HCT116 (cell line): Measurements from ENCODE around the gene RBFOX2. TPM values are rescaled to one million over a fixed set of nuclear protein-coding genes. Genes with fewer than 3 reads are reported as not detected.

Experiments used
- ATAC-seq: fragments of 200-7000 bp; cut with Tn5 transposase; 2 replicates; pipeline ENCODE4 v1.9.1; 2020; ENCODE audit warnings: mild to moderate bottlenecking, moderate library complexity
- BruUV-seq: library from RNA; stranded (reverse); fragments of 400-500 nt; replicated peaks from 2 replicates; lab custom pipeline; 2021; lab: Mats Ljungman, UMichigan
- CTCF ChIA-PET: fragments of 300-600 bp; sonication (Branson Sonifier 250); formaldehyde crosslinking; loops from one replicate; lab custom pipeline; 2021; ENCODE audit warnings: antibody characterized with exemption; lab: Charles Lee
- POLR2A ChIA-PET: fragments of 300-600, 350-600 bp; sonication (Branson Sonifier 250); formaldehyde crosslinking; loops from one replicate; lab custom pipeline; 2021; ENCODE audit warnings: antibody characterized with exemption; lab: Charles Lee
- RAD21 ChIA-PET, 2 experiments: fragments of 300-600 bp; sonication (Branson Sonifier 250); formaldehyde crosslinking; loops; one replicate each; lab custom pipeline; 2023; ENCODE audit warnings: low total read pairs in 2 of 2; ENCODE audit not compliant: uncharacterized antibody in 2 of 2, unreplicated experiment in 2 of 2, low non-redundant PET in 1 of 2; lab: Charles Lee
- DNase-seq: peaks from one replicate; pipeline ENCODE4 v3.0.0-alpha.2; 2010; ENCODE audit warnings: low read depth, low spot score
- H2AFZ ChIP-seq: fragments of 200-600 bp; shearing (Covaris generic), sonication (generic); 2 replicates; pipeline ENCODE4 v1.6.1; 2017; ENCODE audit warnings: low read depth, mixed run types, mixed read lengths, antibody characterized with exemption, low read length; ENCODE audit not compliant: poor library complexity, severe bottlenecking
- H3K27ac ChIP-seq: 2 replicates; pipeline ENCODE4 v1.5.1; 2012; ENCODE audit warnings: low read depth, low read length
- H3K27me3 ChIP-seq: fragments of 200-600 bp; sonication (generic); 2 replicates; pipeline ENCODE4 v1.6.1; 2016; ENCODE audit warnings: mixed run types, low read length, mixed read lengths; ENCODE audit not compliant: insufficient read depth
- H3K36me3 ChIP-seq, 2 experiments: fragments of 200-500 bp in 1 of 2; fragments of 200-600 bp in 1 of 2; sonication (Bioruptor generic) in 1 of 2; sonication (generic) in 1 of 2; 2 replicates each; pipeline versions ENCODE4 v1.5.1 to v1.6.1; 2014 to 2016; ENCODE audit warnings: low read length in 2 of 2, inconsistent platforms in 1 of 2, mixed read lengths in 1 of 2, mixed run types in 1 of 2; ENCODE audit not compliant: insufficient read depth in 2 of 2, control insufficient read depth in 1 of 2
- H3K4me1 ChIP-seq, 2 experiments: fragments of 200-600 bp in 1 of 2; sonication (generic) in 1 of 2; 2 replicates each; pipeline versions ENCODE4 v1.5.1 to v1.6.1; 2012 to 2017; ENCODE audit warnings: low read length in 2 of 2, inconsistent platforms in 1 of 2, mild to moderate bottlenecking in 1 of 2, mixed read lengths in 1 of 2, mixed run types in 1 of 2, moderate library complexity in 1 of 2; ENCODE audit not compliant: insufficient read depth in 2 of 2, control insufficient read depth in 1 of 2
- H3K4me2 ChIP-seq: fragments of 200-600 bp; sonication (generic); 2 replicates; pipeline ENCODE4 v1.6.1; 2017; ENCODE audit warnings: mixed run types, low read length, mixed read lengths
- H3K4me3 ChIP-seq, 2 experiments: fragments of 200-600 bp in 1 of 2; sonication (generic) in 1 of 2; replicated peaks in 1 of 2; 2 replicates each; pipeline ENCODE4 v1.5.1; 2011 to 2016; ENCODE audit warnings: low read length in 2 of 2, control low read depth in 1 of 2, low read depth in 1 of 2, mild to moderate bottlenecking in 1 of 2, mixed read lengths in 1 of 2, mixed run types in 1 of 2
- H3K79me2 ChIP-seq: fragments of 200-600 bp; sonication (generic); 2 replicates; pipeline ENCODE4 v1.6.1; 2017; ENCODE audit warnings: mild to moderate bottlenecking, mixed run types, low read length, moderate library complexity, mixed read lengths; ENCODE audit not compliant: insufficient read depth
- H3K9ac ChIP-seq: fragments of 200-600 bp; sonication (generic); 2 replicates; pipeline ENCODE4 v1.6.1; 2016; ENCODE audit warnings: low read length, mixed read lengths
- H3K9me2 ChIP-seq: fragments of 200-600 bp; sonication (generic), shearing (Covaris generic); 2 replicates; pipeline ENCODE4 v1.6.1; 2017; ENCODE audit warnings: mixed run types, mild to moderate bottlenecking, moderate library complexity; ENCODE audit not compliant: insufficient read depth
- H3K9me3 ChIP-seq, 2 experiments: fragments of 200-500 bp in 1 of 2; fragments of 200-600 bp in 1 of 2; sonication (Bioruptor generic) in 1 of 2; sonication (generic) in 1 of 2; 2 replicates each; pipeline ENCODE4 v1.6.1; 2014 to 2017; ENCODE audit warnings: low read length in 2 of 2, mixed read lengths in 2 of 2, inconsistent platforms in 1 of 2, low read depth in 1 of 2, mild to moderate bottlenecking in 1 of 2, mixed run types in 1 of 2, moderate library complexity in 1 of 2; ENCODE audit not compliant: control insufficient read depth in 1 of 2, insufficient read depth in 1 of 2
- H4K20me1 ChIP-seq: fragments of 200-600 bp; sonication (generic), shearing (Covaris generic); 2 replicates; pipeline ENCODE4 v1.6.1; 2017; ENCODE audit warnings: mixed run types, mild to moderate bottlenecking, moderate library complexity; ENCODE audit not compliant: insufficient read depth
- CBX3 ChIP-seq: IDR thresholded peaks from 2 replicates; pipeline ENCODE4 v1.6.1; 2012; ENCODE audit warnings: low read depth
- CEBPB ChIP-seq: IDR thresholded peaks from 2 replicates; pipeline ENCODE4 v1.6.1; 2012; ENCODE audit warnings: low read depth
- EGR1 ChIP-seq: IDR thresholded peaks from 2 replicates; pipeline ENCODE4 v1.6.1; 2012; ENCODE audit warnings: low read depth
- ELF1 ChIP-seq: IDR thresholded peaks from 2 replicates; pipeline ENCODE4 v1.6.1; 2012; ENCODE audit warnings: low read depth, borderline replicate concordance
- EZH2 ChIP-seq: fragments of 200-600 bp; sonication (generic); IDR thresholded peaks from 2 replicates; pipeline ENCODE4 v1.6.1; 2017; ENCODE audit warnings: antibody characterized with exemption, mixed run types
- FOSL1 ChIP-seq: IDR thresholded peaks from 2 replicates; pipeline ENCODE4 v1.6.1; 2012; ENCODE audit warnings: low read depth
- POLR2A ChIP-seq: IDR thresholded peaks from 2 replicates; pipeline ENCODE4 v1.7.0; 2011; ENCODE audit warnings: borderline replicate concordance; ENCODE audit not compliant: insufficient read depth, insufficient read length; ENCODE audit errors: extremely low read depth
- POLR2AphosphoS5 ChIP-seq: IDR thresholded peaks from 2 replicates; pipeline ENCODE4 v1.6.1; 2011; ENCODE audit warnings: mild to moderate bottlenecking, low read depth, low read length, moderate library complexity
- RAD21 ChIP-seq: IDR thresholded peaks from 2 replicates; pipeline ENCODE4 v1.6.1; 2012; ENCODE audit warnings: low read depth, mild to moderate bottlenecking
- SIN3A ChIP-seq: IDR thresholded peaks from 2 replicates; pipeline ENCODE4 v1.6.1; 2012; ENCODE audit warnings: low read depth
- SP1 ChIP-seq: IDR thresholded peaks from 2 replicates; pipeline ENCODE4 v1.6.1; 2012; ENCODE audit warnings: low read depth
- SRF ChIP-seq: IDR thresholded peaks from 2 replicates; pipeline ENCODE4 v1.6.1; 2012; ENCODE audit warnings: low read depth
- TCF7L2 ChIP-seq: IDR thresholded peaks from 2 replicates; pipeline ENCODE4 v1.7.0; 2011; ENCODE audit warnings: borderline replicate concordance, inconsistent platforms; ENCODE audit not compliant: insufficient read depth, insufficient read length; ENCODE audit errors: extremely low read depth
- YY1 ChIP-seq: IDR thresholded peaks from 2 replicates; pipeline ENCODE4 v1.6.1; 2011; ENCODE audit warnings: low read length, low read depth, moderate library complexity, mild to moderate bottlenecking; ENCODE audit not compliant: insufficient replicate concordance; ENCODE audit errors: extremely low read depth
- intact Hi-C: fragments of 100-400 bp; cut with micrococcal nuclease; formaldehyde crosslinking; loops from 2 replicates; pipeline ENCODE4 v1.10.0; 2022
- total RNA-seq: library from RNA; stranded (reverse); gene quantifications from one replicate; pipeline ENCODE4 v1.2.1, GENCODE V29; 2021; ENCODE audit not compliant: unreplicated experiment
- TF ChIP-seq, protein P1 (sequence below): IDR thresholded peaks from 2 replicates; pipeline ENCODE4 v1.6.1; 2011; ENCODE audit warnings: mild to moderate bottlenecking, low read length, moderate library complexity; ENCODE audit not compliant: insufficient replicate concordance; ENCODE audit errors: extremely low read depth
- TF ChIP-seq, protein P2 (sequence below): IDR thresholded peaks from 2 replicates; pipeline ENCODE4 v1.6.1; 2012; ENCODE audit warnings: low read depth
- TF ChIP-seq, protein P3 (sequence below): IDR thresholded peaks from 2 replicates; pipeline ENCODE4 v1.6.1; 2012

Gene RBFOX2
- total RNA-seq, 1 experiment from 2014 or later: 83.9 TPM

DNA sequence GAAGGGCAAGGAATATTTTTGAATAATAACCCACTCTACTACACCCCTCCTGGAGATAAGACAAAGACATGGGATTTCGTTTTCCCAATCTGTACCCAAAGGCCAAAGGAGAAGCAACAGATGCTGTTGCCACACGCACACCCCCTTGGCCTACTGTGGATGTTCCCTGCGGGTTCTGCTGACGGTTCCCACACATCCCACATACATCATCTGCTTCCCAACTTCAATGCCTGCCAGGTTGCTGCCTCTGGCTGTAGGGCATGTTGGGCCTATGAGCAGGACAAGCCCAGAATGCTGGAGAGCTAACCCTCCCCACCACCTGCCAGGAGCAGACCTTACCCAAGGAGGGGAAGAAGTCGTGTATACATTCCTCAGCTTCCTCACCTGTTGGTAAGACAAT, 13.6 kb upstream of the RBFOX2 start:
- Histone ChIP-seq H2AFZ (no peak overlapping the region), H3K4me3 (no peak overlapping the region), H3K79me2 (no peaks in the 10 kb centered on the region), H3K27me3 (no peaks in the 10 kb centered on the region), H3K27ac (no peak overlapping the region), H3K9me2 (no peaks in the 10 kb centered on the region), H3K9me3 (no peaks in the 10 kb centered on the region), H3K4me2 (no peak overlapping the region), H4K20me1 (no peaks in the 10 kb centered on the region), H3K9ac (no peak overlapping the region), H3K4me1 (no peaks in the 10 kb centered on the region), H3K36me3 (no peaks in the 10 kb centered on the region)
- ChIA-PET POLR2A (no interaction called here), CTCF (interaction anchor here (2.1 kb wide), 1 partner anchor 23 kb away, joined by 6 read pairs; no protein-coding TSS in a partner anchor), RAD21 (no interaction called here)
- TF ChIP-seq, protein P1, sequence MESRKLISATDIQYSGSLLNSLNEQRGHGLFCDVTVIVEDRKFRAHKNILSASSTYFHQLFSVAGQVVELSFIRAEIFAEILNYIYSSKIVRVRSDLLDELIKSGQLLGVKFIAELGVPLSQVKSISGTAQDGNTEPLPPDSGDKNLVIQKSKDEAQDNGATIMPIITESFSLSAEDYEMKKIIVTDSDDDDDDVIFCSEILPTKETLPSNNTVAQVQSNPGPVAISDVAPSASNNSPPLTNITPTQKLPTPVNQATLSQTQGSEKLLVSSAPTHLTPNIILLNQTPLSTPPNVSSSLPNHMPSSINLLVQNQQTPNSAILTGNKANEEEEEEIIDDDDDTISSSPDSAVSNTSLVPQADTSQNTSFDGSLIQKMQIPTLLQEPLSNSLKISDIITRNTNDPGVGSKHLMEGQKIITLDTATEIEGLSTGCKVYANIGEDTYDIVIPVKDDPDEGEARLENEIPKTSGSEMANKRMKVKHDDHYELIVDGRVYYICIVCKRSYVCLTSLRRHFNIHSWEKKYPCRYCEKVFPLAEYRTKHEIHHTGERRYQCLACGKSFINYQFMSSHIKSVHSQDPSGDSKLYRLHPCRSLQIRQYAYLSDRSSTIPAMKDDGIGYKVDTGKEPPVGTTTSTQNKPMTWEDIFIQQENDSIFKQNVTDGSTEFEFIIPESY: no peak
- TF ChIP-seq POLR2A: no peak
- no peak for TF ChIP-seq RAD21
- TF ChIP-seq, protein P2, sequence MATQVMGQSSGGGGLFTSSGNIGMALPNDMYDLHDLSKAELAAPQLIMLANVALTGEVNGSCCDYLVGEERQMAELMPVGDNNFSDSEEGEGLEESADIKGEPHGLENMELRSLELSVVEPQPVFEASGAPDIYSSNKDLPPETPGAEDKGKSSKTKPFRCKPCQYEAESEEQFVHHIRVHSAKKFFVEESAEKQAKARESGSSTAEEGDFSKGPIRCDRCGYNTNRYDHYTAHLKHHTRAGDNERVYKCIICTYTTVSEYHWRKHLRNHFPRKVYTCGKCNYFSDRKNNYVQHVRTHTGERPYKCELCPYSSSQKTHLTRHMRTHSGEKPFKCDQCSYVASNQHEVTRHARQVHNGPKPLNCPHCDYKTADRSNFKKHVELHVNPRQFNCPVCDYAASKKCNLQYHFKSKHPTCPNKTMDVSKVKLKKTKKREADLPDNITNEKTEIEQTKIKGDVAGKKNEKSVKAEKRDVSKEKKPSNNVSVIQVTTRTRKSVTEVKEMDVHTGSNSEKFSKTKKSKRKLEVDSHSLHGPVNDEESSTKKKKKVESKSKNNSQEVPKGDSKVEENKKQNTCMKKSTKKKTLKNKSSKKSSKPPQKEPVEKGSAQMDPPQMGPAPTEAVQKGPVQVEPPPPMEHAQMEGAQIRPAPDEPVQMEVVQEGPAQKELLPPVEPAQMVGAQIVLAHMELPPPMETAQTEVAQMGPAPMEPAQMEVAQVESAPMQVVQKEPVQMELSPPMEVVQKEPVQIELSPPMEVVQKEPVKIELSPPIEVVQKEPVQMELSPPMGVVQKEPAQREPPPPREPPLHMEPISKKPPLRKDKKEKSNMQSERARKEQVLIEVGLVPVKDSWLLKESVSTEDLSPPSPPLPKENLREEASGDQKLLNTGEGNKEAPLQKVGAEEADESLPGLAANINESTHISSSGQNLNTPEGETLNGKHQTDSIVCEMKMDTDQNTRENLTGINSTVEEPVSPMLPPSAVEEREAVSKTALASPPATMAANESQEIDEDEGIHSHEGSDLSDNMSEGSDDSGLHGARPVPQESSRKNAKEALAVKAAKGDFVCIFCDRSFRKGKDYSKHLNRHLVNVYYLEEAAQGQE: no peak
- TF ChIP-seq ELF1: no peak
- TF ChIP-seq FOSL1: no peak
- TF ChIP-seq CBX3: no peak
- TF ChIP-seq, protein P3, sequence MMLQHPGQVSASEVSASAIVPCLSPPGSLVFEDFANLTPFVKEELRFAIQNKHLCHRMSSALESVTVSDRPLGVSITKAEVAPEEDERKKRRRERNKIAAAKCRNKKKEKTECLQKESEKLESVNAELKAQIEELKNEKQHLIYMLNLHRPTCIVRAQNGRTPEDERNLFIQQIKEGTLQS: no peak
- no peak for TF ChIP-seq POLR2AphosphoS5
- no peak for TF ChIP-seq EGR1
- no peak for TF ChIP-seq SIN3A
- TF ChIP-seq CEBPB: no peak
- TF ChIP-seq SRF: no peak
- TF ChIP-seq TCF7L2: no peak
- no peak for TF ChIP-seq YY1
- no peak for TF ChIP-seq EZH2
- no peak for TF ChIP-seq SP1
- BruUV-seq: no TSS peak
- intact Hi-C loops: no loop called here
- no peak for ATAC-seq
- no peak for DNase-seq
